HepG2 (cell line): Measurements from ENCODE around the gene NOS2. TPM values are rescaled to one million over a fixed set of nuclear protein-coding genes. Genes with fewer than 3 reads are reported as not detected.

Source experiments
- ATAC-seq: fragments of 200-7000 bp; cut with Tn5 transposase; 3 replicates; pipeline ENCODE4 v1.9.1; 2020; ENCODE audit warnings: mild to moderate bottlenecking, moderate library complexity
- BruUV-seq: library from RNA; stranded (reverse); fragments of 400-500 nt; replicated peaks from 2 replicates; lab custom pipeline; 2021; lab: Mats Ljungman, UMichigan
- CTCF ChIA-PET: fragments of 300-600 bp; formaldehyde crosslinking; extraction: SDS; loops from one replicate; lab custom pipeline; 2021; ENCODE audit warnings: low total read pairs, inconsistent platforms, low intra/inter-chr PET ratio; lab: Yijun Ruan, JAX
- POLR2A ChIA-PET: fragments of 350-600 bp; sonication (Branson Sonifier 250); formaldehyde crosslinking; loops from one replicate; lab custom pipeline; 2020; ENCODE audit warnings: antibody characterized with exemption, inconsistent platforms; lab: Yijun Ruan, JAX
- DNase-seq: peaks from one replicate; pipeline ENCODE4 v3.0.0-alpha.2; 2015; ENCODE audit warnings: low spot score
- FAIRE-seq: peaks from 3 replicates; lab custom pipeline; 2011; peaks lifted over from hg19 to GRCh38; lab: Jason Lieb, UNC
- H2AFZ ChIP-seq: one replicate; pipeline ENCODE4 v1.6.1; 2011; ENCODE audit warnings: low read length, inconsistent platforms
- H3K27ac ChIP-seq: fragments of 300-600 bp; 3 replicates; pipeline ENCODE4 v1.8.0; 2011; ENCODE audit warnings: mixed run types, mild to moderate bottlenecking, mixed read lengths, low read length, inconsistent platforms; ENCODE audit not compliant: insufficient read depth; ENCODE audit errors: extremely low read length
- H3K27me3 ChIP-seq, 2 experiments: fragments of 200-600 bp in 1 of 2; 2 replicates in 1 of 2; 3 replicates in 1 of 2; pipeline versions ENCODE4 v1.6.0 to v1.8.0; 2011; ENCODE audit warnings: low read length in 2 of 2, mild to moderate bottlenecking in 2 of 2, moderate library complexity in 2 of 2, inconsistent platforms in 1 of 2; ENCODE audit not compliant: insufficient read depth in 2 of 2, control insufficient read depth in 1 of 2
- H3K36me3 ChIP-seq, 2 experiments: fragments of 200-600 bp in 1 of 2; replicated peaks in 1 of 2; 2 replicates in 1 of 2; 3 replicates in 1 of 2; pipeline versions ENCODE4 v1.5.1 to v1.8.0; 2011; ENCODE audit warnings: low read length in 2 of 2, inconsistent platforms in 1 of 2; ENCODE audit not compliant: insufficient read depth in 2 of 2, control insufficient read depth in 1 of 2
- H3K4me1 ChIP-seq: 2 replicates; pipeline ENCODE4 v1.5.1; 2012; ENCODE audit warnings: low read length, inconsistent platforms; ENCODE audit not compliant: insufficient read depth
- H3K4me2 ChIP-seq: 2 replicates; pipeline ENCODE4 v1.6.0; 2011; ENCODE audit warnings: low read depth, low read length, inconsistent platforms
- H3K4me3 ChIP-seq, 3 experiments: fragments of 200-600 bp in 1 of 3; sonication (generic), shearing (Covaris generic) in 1 of 3; replicated peaks in 1 of 3; 2 replicates each; pipeline ENCODE4 v1.5.1; 2011 to 2016; ENCODE audit warnings: low read length in 3 of 3, inconsistent platforms in 2 of 3, low read depth in 2 of 3, mild to moderate bottlenecking in 2 of 3, control low read depth in 1 of 3, mixed read lengths in 1 of 3; ENCODE audit not compliant: insufficient read depth in 1 of 3
- H3K79me2 ChIP-seq: one replicate; pipeline ENCODE4 v1.6.1; 2011; ENCODE audit warnings: low read length, inconsistent platforms; ENCODE audit not compliant: insufficient read depth
- H3K9ac ChIP-seq: 2 replicates; pipeline ENCODE4 v1.6.0; 2011; ENCODE audit warnings: mild to moderate bottlenecking, low read depth, low read length, inconsistent platforms; ENCODE audit not compliant: insufficient read depth
- H3K9me3 ChIP-seq: 2 replicates; pipeline ENCODE4 v1.5.1; 2012; ENCODE audit warnings: mild to moderate bottlenecking, low read length
- H4K20me1 ChIP-seq: 2 replicates; pipeline ENCODE4 v1.6.0; 2011; ENCODE audit warnings: inconsistent platforms, mild to moderate bottlenecking, low read length, moderate library complexity; ENCODE audit not compliant: insufficient read depth
- JUN ChIP-seq: sonication (generic); formaldehyde crosslinking; IDR thresholded peaks from 2 replicates; pipeline ENCODE4 v1.4.0; 2020; ENCODE audit warnings: mild to moderate bottlenecking, missing genetic modification reagents
- KAT8 ChIP-seq: IDR thresholded peaks from 2 replicates; pipeline ENCODE4 v1.6.1; 2016; ENCODE audit warnings: missing genetic modification reagents, missing compliant biosample characterization
- SKI ChIP-seq: fragments of 450-650 bp; IDR thresholded peaks from one replicate; pipeline ENCODE4 v1.6.1; 2018; ENCODE audit warnings: mild to moderate bottlenecking; ENCODE audit not compliant: partially characterized antibody
- THAP11 ChIP-seq: IDR thresholded peaks from 2 replicates; pipeline ENCODE4 v1.6.1; 2016; ENCODE audit warnings: missing biosample characterization, missing genetic modification reagents
- ZBTB42 ChIP-seq: sonication (generic); formaldehyde crosslinking; IDR thresholded peaks from 2 replicates; pipeline ENCODE4 v1.5.0; 2020; ENCODE audit warnings: mild to moderate bottlenecking, missing genetic modification reagents
- ZFP37 ChIP-seq: sonication (generic); formaldehyde crosslinking; IDR thresholded peaks from 2 replicates; pipeline ENCODE4 v1.4.0; 2020; ENCODE audit warnings: missing genetic modification reagents, borderline replicate concordance
- ZNF17 ChIP-seq: sonication (generic); formaldehyde crosslinking; IDR thresholded peaks from 2 replicates; pipeline ENCODE4 v1.5.0; 2020; ENCODE audit warnings: mild to moderate bottlenecking, missing genetic modification reagents
- ZNF180 ChIP-seq: sonication (generic); formaldehyde crosslinking; IDR thresholded peaks from 2 replicates; pipeline ENCODE4 v1.4.0; 2020; ENCODE audit warnings: low read depth, missing genetic modification reagents, borderline replicate concordance
- ZNF615 ChIP-seq: sonication (generic); formaldehyde crosslinking; IDR thresholded peaks from 2 replicates; pipeline ENCODE4 v1.5.0; 2020; ENCODE audit warnings: mild to moderate bottlenecking, missing genetic modification reagents, borderline replicate concordance
- ZNF703 ChIP-seq: sonication (generic); formaldehyde crosslinking; IDR thresholded peaks from 2 replicates; pipeline ENCODE4 v1.5.1; 2020; ENCODE audit warnings: missing genetic modification reagents, mild to moderate bottlenecking, moderate library complexity, borderline replicate concordance
- WGBS: methylation state at CpG from one replicate; pipeline ENCODE4 v1.1.6; 2017; ENCODE audit warnings: low lambda C conversion rate; 5-methylcytosine and 5-hydroxymethylcytosine counted together
- in situ Hi-C: cut with HindIII; loops from 2 replicates; pipeline ENCODE4 v1.10.0; 2017; ENCODE audit warnings: low pct_unique_long_range_greater_than_20kb; ENCODE audit not compliant: extremely low pct_ligation_motif_present
- intact Hi-C: fragments of 100-400 bp; cut with micrococcal nuclease; formaldehyde crosslinking; loops from one replicate; pipeline ENCODE4 v1.10.0; 2022; ENCODE audit not compliant: unreplicated experiment
- polyA plus RNA-seq, 8 experiments: library from polyadenylated mRNA; depleted of rRNA in 3 of 8; stranded (reverse) in 7 of 8; unstranded in 1 of 8; fragments of >200 nt; fragmentation: Illumina TruSeq in 4 of 8; extraction: Trizol in 4 of 8; gene quantifications; 2 replicates each; pipeline versions ENCODE4 v1.2.1 to v1.2.3, GENCODE V29; 2011 to 2016; ENCODE audit warnings: low read depth in 4 of 8, missing spikeins in 1 of 8, mixed read lengths in 1 of 8; ENCODE audit not compliant: insufficient read depth in 1 of 8
- total RNA-seq, 5 experiments: library from RNA; depleted of rRNA; stranded (reverse); fragments of >200 nt; fragmentation: Illumina TruSeq; extraction: Trizol; gene quantifications; 2 replicates each; pipeline ENCODE4 v1.2.3, GENCODE V29; 2016; ENCODE audit warnings: low read depth in 1 of 5
- TF ChIP-seq, protein P1 (sequence below): sonication (generic); formaldehyde crosslinking; IDR thresholded peaks from 2 replicates; pipeline ENCODE4 v1.9.0; 2022; ENCODE audit warnings: missing genetic modification reagents, mild to moderate bottlenecking, borderline replicate concordance
- TF ChIP-seq, protein P2 (sequence below): sonication (generic); formaldehyde crosslinking; IDR thresholded peaks from 2 replicates; pipeline ENCODE4 v1.4.0; 2020; ENCODE audit warnings: missing genetic modification reagents
- TF ChIP-seq, protein P3 (sequence below): fragments of 450-650 bp; IDR thresholded peaks from 2 replicates; pipeline ENCODE4 v1.6.1; 2017
- TF ChIP-seq, protein P4 (sequence below): sonication (generic); formaldehyde crosslinking; IDR thresholded peaks from 2 replicates; pipeline ENCODE4 v1.5.0; 2020; ENCODE audit warnings: missing genetic modification reagents
- TF ChIP-seq, protein P5 (sequence below): sonication (generic); formaldehyde crosslinking; IDR thresholded peaks from 2 replicates; pipeline ENCODE4 v1.4.0; 2020; ENCODE audit warnings: missing genetic modification reagents

The NOS2 gene
- total and polyA plus RNA-seq, 2 of the 13 experiments (the other 11 are each of a cell fraction or from before 2014, with no cell fraction given), result 0.02 TPM; not detected in 1

DNA sequence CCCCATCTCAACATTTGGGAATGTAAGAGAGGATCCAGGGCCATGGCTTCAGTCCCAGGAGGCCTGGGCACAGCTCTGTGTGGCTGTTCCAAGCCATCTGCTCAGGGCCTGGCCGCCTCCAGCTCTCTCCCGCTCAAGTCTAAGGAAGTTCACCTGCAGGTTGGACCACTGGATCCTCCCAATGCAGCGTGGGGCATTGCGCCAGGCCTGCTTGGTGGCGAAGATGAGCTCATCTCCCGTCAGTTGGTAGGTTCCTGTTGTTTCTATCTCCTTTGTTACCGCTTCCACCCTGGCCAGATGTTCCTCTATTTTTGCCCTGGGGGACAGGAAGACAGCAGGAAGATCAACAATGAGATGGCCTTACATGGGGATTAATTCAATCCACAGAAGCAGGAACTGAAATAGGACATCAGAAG is 17.5 kb downstream of the NOS2 start:
- intact Hi-C loops (no loop called here), in situ Hi-C loops (no loop called here)
- ChIA-PET CTCF (no interaction called here), POLR2A (no interaction called here)
- no peak overlapping the region for H3K4me3 ChIP-seq
- BruUV-seq, result no TSS peak
- H3K36me3 ChIP-seq, result no peaks in the 10 kb centered on the region
- H3K9ac ChIP-seq, result no peak overlapping the region
- 37% methylated on average over 7 of the region's 7 CpGs for WGBS
- ATAC-seq, result no peak
- no peak for DNase-seq
- no peaks in the 10 kb centered on the region for H3K79me2 ChIP-seq
- no peak overlapping the region for H3K27ac ChIP-seq
- no peaks in the 10 kb centered on the region for H4K20me1 ChIP-seq
- H3K4me2 ChIP-seq, result no peak overlapping the region
- peaks cover 8% of the 10 kb centered on the region; the same call in 1 of the 2 replicates for H3K4me1 ChIP-seq
- no peaks in the 10 kb centered on the region; a peak in 1 of 5 replicates for H3K27me3 ChIP-seq
- no peak for FAIRE-seq
- no peak overlapping the region for H2AFZ ChIP-seq
- no peaks in the 10 kb centered on the region for H3K9me3 ChIP-seq
- TF ChIP-seq, protein P1, sequence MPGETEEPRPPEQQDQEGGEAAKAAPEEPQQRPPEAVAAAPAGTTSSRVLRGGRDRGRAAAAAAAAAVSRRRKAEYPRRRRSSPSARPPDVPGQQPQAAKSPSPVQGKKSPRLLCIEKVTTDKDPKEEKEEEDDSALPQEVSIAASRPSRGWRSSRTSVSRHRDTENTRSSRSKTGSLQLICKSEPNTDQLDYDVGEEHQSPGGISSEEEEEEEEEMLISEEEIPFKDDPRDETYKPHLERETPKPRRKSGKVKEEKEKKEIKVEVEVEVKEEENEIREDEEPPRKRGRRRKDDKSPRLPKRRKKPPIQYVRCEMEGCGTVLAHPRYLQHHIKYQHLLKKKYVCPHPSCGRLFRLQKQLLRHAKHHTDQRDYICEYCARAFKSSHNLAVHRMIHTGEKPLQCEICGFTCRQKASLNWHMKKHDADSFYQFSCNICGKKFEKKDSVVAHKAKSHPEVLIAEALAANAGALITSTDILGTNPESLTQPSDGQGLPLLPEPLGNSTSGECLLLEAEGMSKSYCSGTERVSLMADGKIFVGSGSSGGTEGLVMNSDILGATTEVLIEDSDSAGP, result no peak
- TF ChIP-seq ZNF180 (no peak), THAP11 (no peak), ZNF615 (no peak), ZNF17 (CRISPR knock-in tag) (no peak), KAT8 (CRISPR knock-in tag) (no peak), JUN (CRISPR knock-in tag) (no peak), ZNF703 (CRISPR knock-in tag) (no peak), ZBTB42 (CRISPR knock-in tag) (no peak), ZFP37 (no peak), SKI (no peak)
- TF ChIP-seq, protein P2, sequence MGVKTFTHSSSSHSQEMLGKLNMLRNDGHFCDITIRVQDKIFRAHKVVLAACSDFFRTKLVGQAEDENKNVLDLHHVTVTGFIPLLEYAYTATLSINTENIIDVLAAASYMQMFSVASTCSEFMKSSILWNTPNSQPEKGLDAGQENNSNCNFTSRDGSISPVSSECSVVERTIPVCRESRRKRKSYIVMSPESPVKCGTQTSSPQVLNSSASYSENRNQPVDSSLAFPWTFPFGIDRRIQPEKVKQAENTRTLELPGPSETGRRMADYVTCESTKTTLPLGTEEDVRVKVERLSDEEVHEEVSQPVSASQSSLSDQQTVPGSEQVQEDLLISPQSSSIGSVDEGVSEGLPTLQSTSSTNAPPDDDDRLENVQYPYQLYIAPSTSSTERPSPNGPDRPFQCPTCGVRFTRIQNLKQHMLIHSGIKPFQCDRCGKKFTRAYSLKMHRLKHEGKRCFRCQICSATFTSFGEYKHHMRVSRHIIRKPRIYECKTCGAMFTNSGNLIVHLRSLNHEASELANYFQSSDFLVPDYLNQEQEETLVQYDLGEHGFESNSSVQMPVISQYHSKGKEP (CRISPR knock-in tag), result no peak
- TF ChIP-seq, protein P3, sequence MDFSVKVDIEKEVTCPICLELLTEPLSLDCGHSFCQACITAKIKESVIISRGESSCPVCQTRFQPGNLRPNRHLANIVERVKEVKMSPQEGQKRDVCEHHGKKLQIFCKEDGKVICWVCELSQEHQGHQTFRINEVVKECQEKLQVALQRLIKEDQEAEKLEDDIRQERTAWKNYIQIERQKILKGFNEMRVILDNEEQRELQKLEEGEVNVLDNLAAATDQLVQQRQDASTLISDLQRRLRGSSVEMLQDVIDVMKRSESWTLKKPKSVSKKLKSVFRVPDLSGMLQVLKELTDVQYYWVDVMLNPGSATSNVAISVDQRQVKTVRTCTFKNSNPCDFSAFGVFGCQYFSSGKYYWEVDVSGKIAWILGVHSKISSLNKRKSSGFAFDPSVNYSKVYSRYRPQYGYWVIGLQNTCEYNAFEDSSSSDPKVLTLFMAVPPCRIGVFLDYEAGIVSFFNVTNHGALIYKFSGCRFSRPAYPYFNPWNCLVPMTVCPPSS, result no peak
- TF ChIP-seq, protein P4, sequence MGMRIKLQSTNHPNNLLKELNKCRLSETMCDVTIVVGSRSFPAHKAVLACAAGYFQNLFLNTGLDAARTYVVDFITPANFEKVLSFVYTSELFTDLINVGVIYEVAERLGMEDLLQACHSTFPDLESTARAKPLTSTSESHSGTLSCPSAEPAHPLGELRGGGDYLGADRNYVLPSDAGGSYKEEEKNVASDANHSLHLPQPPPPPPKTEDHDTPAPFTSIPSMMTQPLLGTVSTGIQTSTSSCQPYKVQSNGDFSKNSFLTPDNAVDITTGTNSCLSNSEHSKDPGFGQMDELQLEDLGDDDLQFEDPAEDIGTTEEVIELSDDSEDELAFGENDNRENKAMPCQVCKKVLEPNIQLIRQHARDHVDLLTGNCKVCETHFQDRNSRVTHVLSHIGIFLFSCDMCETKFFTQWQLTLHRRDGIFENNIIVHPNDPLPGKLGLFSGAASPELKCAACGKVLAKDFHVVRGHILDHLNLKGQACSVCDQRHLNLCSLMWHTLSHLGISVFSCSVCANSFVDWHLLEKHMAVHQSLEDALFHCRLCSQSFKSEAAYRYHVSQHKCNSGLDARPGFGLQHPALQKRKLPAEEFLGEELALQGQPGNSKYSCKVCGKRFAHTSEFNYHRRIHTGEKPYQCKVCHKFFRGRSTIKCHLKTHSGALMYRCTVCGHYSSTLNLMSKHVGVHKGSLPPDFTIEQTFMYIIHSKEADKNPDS, result no peak
- TF ChIP-seq, protein P5, sequence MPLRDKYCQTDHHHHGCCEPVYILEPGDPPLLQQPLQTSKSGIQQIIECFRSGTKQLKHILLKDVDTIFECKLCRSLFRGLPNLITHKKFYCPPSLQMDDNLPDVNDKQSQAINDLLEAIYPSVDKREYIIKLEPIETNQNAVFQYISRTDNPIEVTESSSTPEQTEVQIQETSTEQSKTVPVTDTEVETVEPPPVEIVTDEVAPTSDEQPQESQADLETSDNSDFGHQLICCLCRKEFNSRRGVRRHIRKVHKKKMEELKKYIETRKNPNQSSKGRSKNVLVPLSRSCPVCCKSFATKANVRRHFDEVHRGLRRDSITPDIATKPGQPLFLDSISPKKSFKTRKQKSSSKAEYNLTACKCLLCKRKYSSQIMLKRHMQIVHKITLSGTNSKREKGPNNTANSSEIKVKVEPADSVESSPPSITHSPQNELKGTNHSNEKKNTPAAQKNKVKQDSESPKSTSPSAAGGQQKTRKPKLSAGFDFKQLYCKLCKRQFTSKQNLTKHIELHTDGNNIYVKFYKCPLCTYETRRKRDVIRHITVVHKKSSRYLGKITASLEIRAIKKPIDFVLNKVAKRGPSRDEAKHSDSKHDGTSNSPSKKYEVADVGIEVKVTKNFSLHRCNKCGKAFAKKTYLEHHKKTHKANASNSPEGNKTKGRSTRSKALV, result no peak
